Muscle layer of duodenum (tissue), 2 donors: ENCODE data around the gene NTRK1.
A peak's percentile ranks its signal among the peaks of the same experiment; 100 is the strongest.

Experiments
- H3K27ac ChIP-seq: one replicate; pipeline ENCODE4 v1.7.0; 2013; ENCODE audit warnings: mild to moderate bottlenecking, low read length
- H3K27me3 ChIP-seq: one replicate; pipeline ENCODE4 v1.7.0; 2013; ENCODE audit warnings: low read depth, mild to moderate bottlenecking, control low read depth, low read length
- H3K36me3 ChIP-seq, 2 donors: one replicate each; pipeline ENCODE4 v1.7.0; 2013; ENCODE audit warnings: low read length in 2 of 2, control low read depth in 1 of 2, mild to moderate bottlenecking in 1 of 2; ENCODE audit not compliant: insufficient read depth in 2 of 2, control insufficient read depth in 1 of 2
- H3K4me1 ChIP-seq, 2 donors: one replicate each; pipeline ENCODE4 v1.7.0; 2013; ENCODE audit warnings: low read length in 2 of 2, mild to moderate bottlenecking in 2 of 2, control low read depth in 1 of 2, moderate library complexity in 1 of 2; ENCODE audit not compliant: insufficient read depth in 2 of 2, control insufficient read depth in 1 of 2
- H3K4me3 ChIP-seq, 2 donors: one replicate each; pipeline ENCODE4 v1.7.0; 2013; ENCODE audit warnings: low read length in 2 of 2, low read depth in 1 of 2, mild to moderate bottlenecking in 1 of 2
- H3K9me3 ChIP-seq, 2 donors: one replicate each; pipeline ENCODE4 v1.7.0; 2013; ENCODE audit warnings: low read length in 2 of 2, control low read depth in 1 of 2, mild to moderate bottlenecking in 1 of 2; ENCODE audit not compliant: control insufficient read depth in 1 of 2
- donor health status: healthy.

The NTRK1 gene

DNA sequence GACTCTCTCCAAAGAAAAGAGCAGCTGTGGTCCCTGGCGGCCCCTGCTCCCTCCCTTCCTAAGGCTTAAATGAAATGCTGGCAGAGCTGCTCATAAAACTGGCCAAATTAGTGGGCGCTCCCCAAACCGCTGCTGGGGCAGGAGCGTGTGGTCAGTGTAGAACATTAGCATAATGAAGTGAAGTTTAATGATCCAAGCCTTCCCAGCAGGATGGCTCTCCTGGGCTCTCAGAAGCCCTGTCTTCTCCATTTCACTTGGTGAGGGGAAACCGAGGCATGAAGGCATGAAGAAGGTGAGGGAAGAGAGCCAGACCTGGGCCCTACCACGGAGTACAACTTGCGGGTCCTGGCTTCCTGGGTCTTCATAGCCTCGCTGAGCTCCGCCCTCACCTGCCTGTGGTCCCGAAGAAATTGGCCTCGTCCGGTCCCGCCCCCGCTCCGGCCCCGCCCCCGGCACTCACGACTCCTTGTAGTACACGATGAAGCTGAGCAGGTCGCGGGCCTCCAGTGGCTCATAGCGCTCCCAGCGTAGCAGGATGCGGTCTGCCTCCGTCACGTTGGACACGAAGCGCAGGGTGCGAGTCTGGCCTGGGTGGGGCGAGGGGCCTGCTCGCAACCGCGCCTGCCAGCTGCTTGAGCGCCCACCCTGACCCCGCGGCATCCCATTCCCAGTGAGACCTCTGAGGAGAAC lies 12.1 kb upstream of the NTRK1 start:
- no peak overlapping the region for H3K4me3 ChIP-seq
- no peaks in the 10 kb centered on the region for H3K9me3 ChIP-seq
- H3K4me1 ChIP-seq, result peaks cover 3 to 11% of the 10 kb centered on the region in 2 donors
- no peaks in the 10 kb centered on the region for H3K36me3 ChIP-seq
- H3K27me3 ChIP-seq, result peaks cover 25% of the 10 kb centered on the region
- no peak overlapping the region for H3K27ac ChIP-seq

DNA sequence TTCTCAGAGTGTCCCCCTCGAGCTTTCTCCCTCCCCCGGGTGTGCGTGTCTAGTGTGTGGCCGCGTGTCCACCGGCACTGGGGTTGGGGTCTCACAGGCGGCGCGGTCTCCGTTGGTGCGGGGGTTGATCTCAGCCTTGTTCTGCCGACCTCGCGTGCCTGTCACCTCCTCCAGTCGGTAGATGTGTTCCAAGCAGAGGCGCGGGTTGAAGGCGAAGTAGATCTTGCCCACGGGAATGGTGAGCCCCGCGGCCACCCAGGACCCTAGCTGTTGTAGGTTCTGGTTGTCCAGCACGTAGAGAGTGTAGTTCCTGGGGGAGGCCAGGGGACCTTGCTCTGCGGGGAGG lies 11.5 kb upstream of the NTRK1 start:
- H3K27me3 ChIP-seq, result peaks cover 20% of the 10 kb centered on the region
- H3K4me1 ChIP-seq, result peaks cover 3 to 11% of the 10 kb centered on the region in 2 donors
- no peak overlapping the region for H3K4me3 ChIP-seq
- H3K27ac ChIP-seq, result no peak overlapping the region
- H3K36me3 ChIP-seq, result no peaks in the 10 kb centered on the region
- H3K9me3 ChIP-seq, result no peaks in the 10 kb centered on the region

DNA sequence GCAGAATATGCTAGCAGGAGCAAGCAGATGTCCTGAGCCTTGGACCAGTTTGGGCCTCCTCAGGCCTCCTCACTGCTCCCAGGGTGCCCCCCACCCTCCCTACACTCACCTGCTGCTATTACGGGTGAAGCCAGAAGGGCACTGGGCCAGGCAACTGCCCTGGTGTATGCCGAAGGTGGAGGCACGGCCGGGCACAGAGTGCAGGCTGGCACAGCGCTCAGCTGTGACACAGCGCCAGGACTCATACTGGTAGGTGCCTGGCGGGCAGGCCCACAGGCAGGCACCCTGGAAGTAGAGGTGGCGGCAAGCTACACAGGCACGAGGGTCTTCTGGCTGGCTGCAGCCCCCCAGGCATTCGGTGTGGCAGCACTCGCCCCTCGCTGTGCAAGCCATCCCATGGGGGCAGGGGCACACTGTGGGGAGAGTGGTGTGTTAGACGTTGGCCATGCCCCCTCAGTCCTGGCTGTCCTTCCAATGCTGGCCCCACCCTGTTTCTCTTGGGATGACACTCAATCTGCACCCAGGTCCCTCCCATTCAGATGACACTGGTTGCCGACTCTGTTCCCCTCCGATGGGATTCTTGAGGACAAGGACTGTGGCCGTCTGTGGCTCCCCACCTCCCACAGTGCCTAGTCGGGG lies 8.8 kb upstream of the NTRK1 start:
- no peaks in the 10 kb centered on the region for H3K9me3 ChIP-seq
- H3K27ac ChIP-seq, result no peak overlapping the region
- peaks cover 10% of the 10 kb centered on the region for H3K27me3 ChIP-seq
- H3K36me3 ChIP-seq, result no peaks in the 10 kb centered on the region
- peaks cover 3 to 5% of the 10 kb centered on the region in 2 donors for H3K4me1 ChIP-seq
- no peak overlapping the region for H3K4me3 ChIP-seq

DNA sequence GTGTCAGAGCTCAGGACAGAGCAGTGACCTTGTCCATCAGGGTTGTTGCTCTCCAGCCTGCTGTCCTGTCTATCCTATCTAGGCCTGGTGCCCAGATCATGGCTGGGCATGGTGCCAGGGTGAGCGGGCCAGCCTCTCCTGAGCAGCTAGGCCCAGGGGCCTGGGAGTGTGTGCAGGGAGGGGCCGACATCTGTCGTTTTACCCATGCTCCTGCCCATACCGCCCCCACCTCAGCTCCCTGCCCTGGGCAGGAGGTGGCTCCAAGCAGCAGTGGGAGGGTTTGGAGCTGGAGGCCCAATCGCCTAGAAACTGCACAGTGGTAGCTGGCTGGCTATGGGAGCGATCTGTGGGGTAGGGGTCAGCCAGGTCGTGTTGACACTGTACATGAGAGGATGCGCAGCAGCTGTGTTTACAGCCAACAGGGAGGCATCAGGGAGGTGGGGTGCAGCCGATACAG lies 8.2 kb upstream of the NTRK1 start:
- peaks cover 9% of the 10 kb centered on the region for H3K27me3 ChIP-seq
- H3K4me3 ChIP-seq, result no peak overlapping the region
- no peaks in the 10 kb centered on the region for H3K36me3 ChIP-seq
- peaks cover 3 to 5% of the 10 kb centered on the region in 2 donors for H3K4me1 ChIP-seq
- H3K9me3 ChIP-seq, result no peaks in the 10 kb centered on the region
- H3K27ac ChIP-seq, result no peak overlapping the region

DNA sequence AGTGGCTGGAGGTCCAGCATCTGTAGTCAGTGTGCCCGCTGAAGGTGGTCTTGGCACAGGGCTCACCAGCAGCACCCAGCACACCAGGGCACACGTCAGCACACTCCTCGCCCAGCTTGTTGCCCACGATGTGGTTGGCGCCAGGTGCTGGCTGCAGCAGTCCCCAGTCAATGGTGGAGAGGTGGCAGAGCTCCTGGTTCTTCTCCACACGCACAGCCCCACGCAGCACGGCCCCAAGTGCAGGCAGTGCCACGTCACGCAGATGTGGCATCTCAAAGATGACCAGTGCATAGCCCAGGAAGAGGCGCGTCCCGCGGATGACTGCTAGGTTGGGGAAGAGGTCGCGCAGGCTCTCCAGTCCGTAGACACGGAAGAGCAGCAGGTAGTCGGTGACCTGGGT lies 6.9 kb upstream of the NTRK1 start:
- Histone ChIP-seq H3K4me1 (peaks cover 4 to 7% of the 10 kb centered on the region in 2 donors), H3K27me3 (peaks cover 17% of the 10 kb centered on the region), H3K9me3 (no peaks in the 10 kb centered on the region), H3K4me3 (no peak overlapping the region), H3K36me3 (no peaks in the 10 kb centered on the region), H3K27ac (no peak overlapping the region)

DNA sequence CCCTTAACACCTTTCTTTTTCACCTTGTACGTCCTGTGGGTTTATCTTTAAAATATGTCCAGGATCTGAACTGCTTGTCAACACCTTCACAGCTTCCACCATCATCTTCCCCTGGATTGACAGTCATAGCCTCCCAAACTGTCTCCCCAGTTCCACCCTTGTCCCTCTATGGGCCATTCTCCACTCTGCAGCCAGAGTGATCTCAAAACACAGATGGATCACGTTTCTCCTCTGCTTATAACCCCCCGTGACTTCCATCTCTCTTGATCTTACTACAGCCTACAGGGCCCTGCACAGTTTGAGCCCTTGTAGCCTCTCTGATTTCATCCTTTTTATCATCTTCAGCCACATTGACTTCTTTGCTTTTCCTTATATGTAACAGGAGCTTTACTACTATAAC lies 6.0 kb upstream of the NTRK1 start:
- Histone ChIP-seq H3K36me3 (no peaks in the 10 kb centered on the region), H3K4me1 (peaks cover 7 to 11% of the 10 kb centered on the region in 2 donors), H3K27ac (no peak overlapping the region), H3K9me3 (no peaks in the 10 kb centered on the region), H3K4me3 (no peak overlapping the region), H3K27me3 (peaks cover 22% of the 10 kb centered on the region)

DNA sequence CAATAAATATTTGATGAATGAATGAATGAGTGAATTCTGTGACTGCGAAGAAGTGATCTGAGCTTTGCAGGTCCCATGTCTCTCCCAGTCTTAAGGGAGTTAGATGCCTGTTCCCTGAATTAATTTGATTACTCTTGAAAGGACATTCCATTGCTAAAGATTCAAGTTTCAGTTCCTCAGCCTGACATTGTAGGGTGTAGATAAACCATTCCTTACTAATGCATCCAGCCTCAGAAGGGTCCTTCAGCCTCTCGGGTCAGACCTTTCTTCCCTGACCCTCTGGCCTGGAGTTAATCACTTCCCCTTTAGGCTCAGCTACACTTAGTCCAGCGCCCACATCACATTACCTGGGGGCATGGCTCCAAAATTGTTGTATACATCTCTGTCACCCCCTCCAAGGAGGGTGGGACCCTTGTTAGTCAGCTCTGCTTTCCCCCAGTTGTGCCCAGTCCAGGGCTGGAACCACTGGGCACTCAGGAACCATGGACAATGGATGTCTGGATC lies 4.3 kb upstream of the NTRK1 start:
- Histone ChIP-seq H3K27me3 (peaks cover 34% of the 10 kb centered on the region), H3K36me3 (no peaks in the 10 kb centered on the region), H3K4me1 (peaks cover 7 to 28% of the 10 kb centered on the region in 2 donors), H3K4me3 (no peak overlapping the region), H3K9me3 (no peaks in the 10 kb centered on the region), H3K27ac (no peak overlapping the region)

DNA sequence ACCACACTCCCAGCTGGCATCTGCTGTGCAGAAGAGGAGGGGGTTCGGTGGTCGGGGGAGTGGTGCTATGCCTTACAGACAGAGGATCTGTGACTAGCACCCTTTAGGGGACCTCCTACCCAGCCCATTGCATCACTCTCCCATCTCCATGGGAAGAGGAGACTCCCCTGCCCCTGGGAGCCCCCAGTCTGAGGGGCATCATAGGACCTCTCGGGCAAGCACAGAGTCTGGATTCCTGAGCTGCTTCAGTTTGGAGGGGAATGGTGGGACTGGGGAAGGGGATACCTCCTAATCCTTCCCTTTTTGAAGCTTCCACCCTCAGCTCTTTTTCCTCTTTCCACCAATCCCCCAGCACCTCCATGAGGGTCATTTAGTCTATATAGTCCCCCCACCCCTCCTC lies 3.1 kb upstream of the NTRK1 start:
- Histone ChIP-seq H3K4me3 (no peak overlapping the region), H3K36me3 (no peaks in the 10 kb centered on the region), H3K27ac (no peak overlapping the region), H3K9me3 (no peaks in the 10 kb centered on the region), H3K27me3 (peaks cover 46% of the 10 kb centered on the region), H3K4me1 (peaks cover 4 to 29% of the 10 kb centered on the region in 2 donors)

DNA sequence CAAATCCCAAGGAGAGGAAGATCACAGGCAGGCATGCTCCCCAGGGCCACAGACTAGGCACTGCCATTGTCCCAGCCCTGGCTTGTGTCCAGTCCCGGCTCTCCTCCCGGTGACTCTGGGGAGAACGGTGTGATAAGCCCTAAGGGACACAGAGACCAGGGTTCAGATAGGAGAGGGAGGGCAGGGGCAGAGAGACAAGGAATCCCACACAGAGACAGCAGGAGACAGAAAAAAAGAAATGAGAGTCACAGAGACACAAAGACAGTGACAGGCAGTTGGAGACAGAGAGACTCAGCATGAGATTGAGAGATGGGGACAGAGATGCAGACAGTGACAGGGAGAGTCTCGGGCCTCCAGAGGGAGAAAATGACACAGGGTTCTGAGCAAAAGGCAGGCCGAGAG lies 2.1 kb upstream of the NTRK1 start:
- Histone ChIP-seq H3K36me3 (no peaks in the 10 kb centered on the region), H3K9me3 (no peaks in the 10 kb centered on the region), H3K27ac (no peak overlapping the region), H3K27me3 (peaks cover 57% of the 10 kb centered on the region), H3K4me3 (peak overlapping the region in 1 of 2 donors; percentile 56), H3K4me1 (peaks cover 4 to 29% of the 10 kb centered on the region in 2 donors)

DNA sequence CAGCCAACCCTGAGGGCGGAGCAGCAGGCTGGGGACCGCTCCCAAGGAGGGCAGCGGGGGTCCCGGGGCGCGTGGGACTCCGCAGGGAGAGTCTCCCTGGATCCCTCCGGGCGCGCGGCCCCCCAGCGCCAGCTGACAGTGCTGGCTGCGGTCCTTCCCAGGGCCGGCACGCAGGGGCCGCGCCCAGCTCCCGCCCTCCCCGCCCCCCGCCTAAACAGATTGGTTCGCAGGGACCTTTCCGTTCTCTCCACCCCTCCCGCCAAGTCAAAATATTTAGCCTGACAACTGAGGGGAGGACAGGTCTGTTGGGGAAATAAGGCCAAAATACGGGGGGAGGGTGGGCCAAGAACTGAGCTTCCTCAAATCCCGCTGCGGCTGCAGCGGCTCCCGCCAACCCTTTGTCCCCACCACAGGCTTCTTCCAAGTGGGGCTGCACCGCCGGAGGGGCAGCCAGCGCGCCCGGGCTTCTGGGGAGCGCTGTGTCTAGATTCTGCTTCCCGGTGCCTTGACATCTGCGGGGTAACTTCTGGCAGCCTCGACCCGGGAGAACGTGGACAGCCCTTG lies 1.6 kb upstream of the NTRK1 start, which contains the start of gene INSRR:
Gene INSRR (minus strand): TSS at position 159 of the 564 bp plus-strand sequence. CDS start 496 bp downstream, outside the sequence.
- no peaks in the 10 kb centered on the region for H3K9me3 ChIP-seq
- H3K4me3 ChIP-seq, result peak within 1 kb of the TSS; percentile 53 to 56
- H3K4me1 ChIP-seq, result peaks cover 4 to 29% of the 10 kb centered on the region in 2 donors
- no peaks in the 10 kb centered on the region for H3K36me3 ChIP-seq
- no peak within 1 kb of the TSS for H3K27ac ChIP-seq
- peaks cover 59% of the 10 kb centered on the region for H3K27me3 ChIP-seq

DNA sequence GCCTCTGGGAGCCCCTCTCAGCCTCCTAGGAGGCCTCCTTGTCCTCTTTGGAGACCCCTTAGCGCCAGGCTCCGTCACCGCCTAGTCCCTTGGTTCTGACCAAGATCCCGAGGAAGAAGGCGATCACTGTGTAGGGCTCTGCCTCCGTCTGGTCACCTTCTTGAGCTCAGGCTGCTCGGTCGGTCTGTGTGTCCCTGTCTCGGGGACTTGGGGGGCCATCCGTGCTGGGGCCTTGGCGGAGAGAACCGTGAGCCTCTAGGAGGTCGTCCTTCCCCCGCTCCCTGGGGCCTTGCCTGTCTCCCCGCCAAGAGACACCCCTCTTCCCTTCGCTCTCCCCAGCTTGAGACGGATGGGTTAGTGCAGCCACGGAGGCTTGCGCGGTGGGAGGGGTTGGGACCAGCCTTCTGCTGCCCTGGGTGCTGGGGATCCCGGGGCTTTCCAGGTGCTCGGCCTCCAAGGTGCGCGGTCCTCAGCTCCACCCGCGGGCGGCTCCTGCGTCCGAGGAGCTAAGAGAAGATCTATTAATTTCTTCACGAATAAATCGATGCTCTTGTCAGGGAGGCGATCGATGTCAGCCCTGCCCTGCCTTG lies 1.0 kb upstream of the NTRK1 start:
- Histone ChIP-seq H3K36me3 (no peaks in the 10 kb centered on the region), H3K4me1 (peaks cover 4 to 29% of the 10 kb centered on the region in 2 donors), H3K9me3 (no peaks in the 10 kb centered on the region), H3K27ac (no peak overlapping the region), H3K27me3 (peaks cover 61% of the 10 kb centered on the region), H3K4me3 (peak overlapping the region; percentile 53 to 56)
